ENCODE measurements around the gene SLC1A2.

The SLC1A2 gene

DNA sequence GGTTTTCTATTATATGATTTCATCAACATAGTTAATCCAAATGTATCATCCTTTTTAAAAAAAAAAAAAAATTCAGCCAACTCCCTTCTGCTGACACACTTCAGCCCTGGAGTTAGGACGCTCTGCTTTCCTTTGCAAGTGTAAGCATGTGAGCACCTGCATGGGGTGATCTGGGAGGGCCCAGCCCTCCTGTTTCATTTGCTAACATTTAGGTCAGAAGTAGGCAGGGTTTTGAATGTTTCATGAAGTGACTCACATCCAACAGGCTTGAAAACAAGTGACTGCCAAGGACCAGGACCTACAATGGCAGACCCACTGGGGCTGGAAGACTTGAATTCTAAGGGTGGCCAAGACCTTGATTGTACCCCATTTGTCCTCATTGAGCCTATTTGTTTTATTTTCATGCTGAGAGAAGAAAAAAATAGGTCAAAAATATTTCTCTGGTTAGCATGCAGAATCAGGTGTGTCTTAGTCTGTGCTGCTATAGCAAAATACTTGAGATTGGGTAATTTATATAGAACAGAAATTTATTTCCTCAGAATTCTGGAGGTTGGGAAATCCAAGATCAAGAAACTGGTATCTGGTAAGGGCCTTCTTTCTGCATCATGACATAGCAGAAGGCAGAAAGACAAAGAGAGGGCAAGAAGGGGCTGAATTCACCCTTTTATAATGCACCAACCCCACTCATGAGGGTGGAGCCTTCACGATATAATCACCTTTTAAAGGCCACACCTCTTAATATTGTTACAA lies 142.8 kb downstream of the SLC1A2 start:
- in situ Hi-C loops (cut with MboI; ENCODE audit: low sequenced_read_pairs), result no loop called here

DNA sequence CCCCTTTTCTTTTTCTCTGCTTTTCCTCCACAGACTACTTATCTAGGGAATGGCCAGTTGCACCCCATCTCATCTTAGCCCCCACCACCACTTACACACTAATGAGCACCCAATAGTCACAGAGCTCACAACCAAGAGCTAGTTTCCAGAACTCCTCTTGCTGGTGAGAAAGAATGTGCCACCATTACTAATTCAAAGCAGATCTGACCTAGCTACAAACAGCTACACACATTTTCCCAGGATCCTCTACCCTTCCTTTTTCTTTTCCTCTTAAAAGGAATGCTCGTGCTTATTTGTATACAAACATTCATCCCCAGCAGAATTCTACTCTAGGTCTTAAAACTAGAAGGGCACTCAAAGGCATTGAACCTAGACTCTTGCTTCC lies 143.6 kb downstream of the SLC1A2 start:
- in situ Hi-C loops (cut with MboI; ENCODE audit: low sequenced_read_pairs), result no loop called here

DNA sequence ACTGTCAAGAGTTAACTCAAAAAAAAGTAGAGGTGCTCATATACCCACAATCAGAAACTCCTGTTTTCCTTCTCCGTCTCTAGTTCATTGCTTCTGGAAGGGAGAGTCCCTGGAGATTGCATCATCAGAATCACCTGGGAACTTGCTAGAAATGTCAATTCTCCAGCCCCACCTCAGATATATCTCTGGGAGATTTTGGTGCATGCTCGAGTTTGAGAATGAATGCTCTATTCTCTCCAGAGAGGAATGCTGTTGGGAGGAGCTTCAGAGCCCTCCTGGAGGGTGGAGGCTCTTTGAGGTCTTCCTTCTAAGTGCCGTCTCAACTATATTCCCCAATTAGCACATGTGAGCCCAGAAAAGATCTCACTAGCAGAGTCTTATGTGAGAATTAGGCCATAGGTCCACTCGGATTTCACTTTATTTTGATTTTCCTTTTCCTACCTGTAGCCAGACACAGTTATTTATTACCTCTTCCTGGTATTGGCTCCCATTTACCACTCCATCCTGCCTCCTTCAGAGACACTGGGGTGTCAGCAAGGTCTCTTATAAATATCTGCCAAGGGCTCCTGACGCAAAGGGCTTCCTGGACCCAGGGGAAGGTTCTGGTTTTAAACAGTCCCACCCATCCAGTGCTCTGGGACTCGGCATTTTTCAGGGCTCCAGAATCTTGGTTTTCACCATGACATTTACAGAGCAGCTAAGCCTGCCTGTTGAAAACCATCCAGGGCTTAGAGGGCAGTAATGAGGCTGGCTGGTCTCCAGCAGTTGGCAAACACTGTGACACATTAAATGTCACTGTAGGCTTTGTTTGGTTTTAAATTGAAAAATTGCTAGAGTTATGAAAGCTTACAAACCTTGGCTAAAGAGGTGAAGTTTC lies 144.2 kb downstream of the SLC1A2 start:
- in situ Hi-C loops (cut with MboI; ENCODE audit: low sequenced_read_pairs), result no loop called here

DNA sequence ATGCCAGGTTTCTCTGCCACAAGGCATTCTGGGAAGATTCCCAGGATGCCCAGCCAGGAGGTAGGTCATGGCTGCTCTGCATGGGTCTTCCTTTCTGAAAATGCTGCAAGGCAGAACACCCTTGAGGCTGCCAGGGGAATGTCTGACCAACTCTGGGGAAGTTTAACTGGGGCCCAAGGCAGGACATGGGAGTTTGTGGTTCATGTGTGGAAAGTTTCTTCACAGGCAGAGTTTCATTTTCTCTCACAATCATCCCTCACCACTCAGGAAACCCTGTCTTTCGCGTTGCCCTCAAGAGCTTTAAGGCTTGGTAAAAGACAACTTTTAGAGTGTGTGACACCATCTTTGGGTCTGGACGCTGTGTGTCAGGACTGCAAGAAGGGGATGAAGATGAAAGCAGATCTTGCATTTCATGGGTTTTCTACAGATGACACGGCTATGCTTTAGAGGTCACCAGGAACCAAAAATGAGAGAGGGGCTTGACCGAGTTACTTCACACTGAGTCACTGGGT lies 146.9 kb downstream of the SLC1A2 start:
- in situ Hi-C loops (cut with MboI; ENCODE audit: low sequenced_read_pairs), result no loop called here

DNA sequence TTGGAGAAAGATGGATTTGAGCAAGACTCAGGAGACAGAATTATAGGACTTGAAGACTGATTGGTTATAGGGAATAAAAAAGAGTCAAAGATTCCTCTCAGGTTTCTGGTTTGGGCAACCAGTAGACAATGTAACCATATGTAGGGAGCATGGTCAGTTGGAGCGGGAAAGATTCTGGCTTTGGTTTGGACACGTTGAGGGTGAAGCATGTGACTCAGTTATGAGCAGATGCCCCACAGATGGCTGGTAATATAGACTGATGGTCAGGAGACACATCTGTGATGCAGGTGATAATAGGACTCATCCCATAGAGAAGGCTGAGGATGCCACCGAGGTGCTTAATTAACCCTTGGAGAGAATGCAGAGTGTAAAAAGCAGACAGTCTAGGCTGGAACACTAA lies 148.3 kb downstream of the SLC1A2 start:
- in situ Hi-C loops (cut with MboI; ENCODE audit: low sequenced_read_pairs), result no loop called here

DNA sequence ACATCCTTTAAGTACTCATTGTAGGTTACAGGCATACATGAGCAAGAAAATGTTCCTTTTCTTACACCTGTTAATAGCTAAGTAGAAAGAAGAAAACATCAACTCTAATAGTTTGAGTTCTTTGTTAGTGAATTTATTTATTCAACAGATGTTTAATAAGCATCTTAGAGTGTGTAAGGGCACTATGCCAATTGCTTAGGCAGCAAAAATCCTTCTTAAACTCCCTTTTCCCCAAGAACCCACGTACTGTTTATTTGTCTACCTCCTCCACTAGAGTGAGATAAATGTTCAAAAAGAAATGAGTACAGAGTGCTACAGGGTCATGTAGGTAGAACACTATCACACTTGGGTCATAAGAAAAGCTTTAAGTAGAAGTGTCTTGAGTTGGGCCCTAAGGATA lies 149.0 kb downstream of the SLC1A2 start:
- in situ Hi-C loops (cut with MboI; ENCODE audit: low sequenced_read_pairs), result no loop called here

DNA sequence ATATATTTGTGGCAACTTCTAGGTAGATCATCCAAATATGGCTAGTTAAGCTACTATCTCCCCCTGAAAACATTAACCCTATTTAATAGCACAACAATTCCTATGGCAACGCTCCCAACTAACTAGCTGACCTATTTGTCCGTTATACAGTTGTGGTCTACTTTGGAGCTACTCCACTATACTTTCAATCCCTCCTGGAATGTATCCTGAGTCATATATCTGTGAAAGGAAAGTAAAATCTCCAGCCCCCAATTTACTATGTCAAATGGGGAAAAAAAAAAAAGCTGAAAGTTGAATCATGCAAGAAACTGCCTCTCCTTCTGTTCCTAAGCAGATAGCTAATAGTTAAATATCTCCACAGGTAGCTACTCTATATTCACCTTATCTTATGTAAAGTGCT lies 151.9 kb downstream of the SLC1A2 start:
- in situ Hi-C loops (cut with MboI; ENCODE audit: low sequenced_read_pairs), result no loop called here

DNA sequence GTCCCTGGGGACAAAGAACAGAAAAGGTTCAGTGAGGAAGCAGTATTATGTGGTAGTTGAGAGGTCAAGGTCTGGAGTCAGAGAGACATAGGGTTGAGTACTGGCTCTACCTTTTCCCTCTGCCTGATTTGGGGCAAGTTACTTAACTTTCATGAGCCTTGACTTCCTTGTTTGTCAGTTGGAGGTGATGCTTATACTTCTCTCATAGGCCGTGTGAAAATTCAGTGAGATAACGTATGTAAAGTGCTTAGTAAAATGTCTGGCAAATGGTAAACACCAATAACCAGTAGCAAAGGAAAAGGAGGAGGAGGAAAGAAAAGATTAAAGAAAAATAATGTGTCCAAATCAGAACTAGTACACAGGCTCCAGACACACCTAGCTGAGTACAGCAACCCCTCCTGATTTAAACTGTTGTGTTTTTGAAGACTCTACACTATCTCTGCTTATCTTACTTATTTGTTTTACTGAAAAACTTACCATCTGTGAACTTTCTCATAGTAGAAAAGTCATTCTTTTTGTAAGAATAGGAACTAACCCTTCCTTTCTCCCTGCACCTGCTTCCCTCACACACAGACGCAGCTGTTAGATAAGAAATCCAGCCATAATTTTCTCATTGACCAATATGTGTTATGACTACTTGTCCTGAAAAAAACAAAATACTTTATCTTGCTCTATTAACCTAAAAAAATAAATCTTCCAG lies 153.5 kb downstream of the SLC1A2 start:
- in situ Hi-C loops (cut with MboI; ENCODE audit: low sequenced_read_pairs), result no loop called here

DNA sequence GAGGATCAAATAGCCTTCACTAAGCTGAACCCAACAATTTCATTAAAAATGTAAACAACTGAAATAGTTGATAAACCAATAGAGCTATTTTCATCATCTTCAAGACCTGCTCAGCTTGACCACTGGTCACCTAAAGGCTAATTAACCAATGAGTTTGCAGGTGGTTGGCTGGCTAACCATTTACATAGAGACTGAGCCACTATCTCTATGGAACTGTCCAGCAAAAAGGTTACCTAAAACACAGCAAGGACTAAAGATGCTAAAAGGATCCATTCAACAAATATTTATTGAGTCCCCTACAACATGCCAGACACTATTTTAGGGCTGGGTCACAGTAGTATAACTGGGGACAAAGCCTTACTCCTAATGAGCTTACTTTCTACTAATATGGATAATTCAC lies 156.6 kb downstream of the SLC1A2 start:
- in situ Hi-C loops (cut with MboI; ENCODE audit: low sequenced_read_pairs), result no loop called here

DNA sequence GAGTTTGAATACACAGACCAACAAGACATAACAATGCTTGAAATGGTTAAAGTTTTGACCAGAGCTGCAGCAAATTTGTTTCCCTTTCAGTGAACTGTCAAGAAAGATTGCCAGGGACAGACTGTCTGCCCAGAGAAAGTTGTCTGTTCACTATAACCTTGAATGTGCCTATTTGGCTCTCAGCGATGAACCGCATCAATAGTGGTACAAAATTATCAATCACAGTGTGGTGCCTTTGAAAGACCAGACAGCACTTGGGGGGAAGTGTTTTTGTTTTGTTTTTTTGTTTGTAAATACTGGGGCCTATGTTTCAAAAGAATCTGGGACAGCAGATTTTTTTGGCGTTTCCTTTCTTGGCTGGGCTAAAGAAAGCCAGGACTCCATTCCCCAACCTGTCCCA lies 157.3 kb downstream of the SLC1A2 start:
- in situ Hi-C loops (cut with MboI; ENCODE audit: low sequenced_read_pairs), result no loop called here

DNA sequence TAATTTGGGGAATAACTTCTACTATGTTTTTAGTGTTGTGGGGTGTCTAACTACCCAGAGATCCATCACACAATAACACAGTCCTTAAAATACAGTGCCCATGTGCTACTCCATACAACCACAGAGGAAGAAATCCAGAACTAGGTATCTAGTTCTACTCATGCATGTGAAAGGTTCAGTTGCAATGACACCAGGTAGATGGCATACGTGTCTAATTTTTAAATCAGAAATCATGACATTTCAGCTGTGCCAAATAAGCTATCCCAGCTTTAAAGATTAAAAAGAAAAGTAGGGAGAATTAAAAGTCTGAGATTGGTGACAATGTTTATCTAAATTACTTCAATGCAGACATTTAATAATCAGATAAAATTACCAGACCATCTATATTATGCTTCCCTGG lies 158.2 kb downstream of the SLC1A2 start:
- in situ Hi-C loops (cut with MboI; ENCODE audit: low sequenced_read_pairs), result no loop called here

DNA sequence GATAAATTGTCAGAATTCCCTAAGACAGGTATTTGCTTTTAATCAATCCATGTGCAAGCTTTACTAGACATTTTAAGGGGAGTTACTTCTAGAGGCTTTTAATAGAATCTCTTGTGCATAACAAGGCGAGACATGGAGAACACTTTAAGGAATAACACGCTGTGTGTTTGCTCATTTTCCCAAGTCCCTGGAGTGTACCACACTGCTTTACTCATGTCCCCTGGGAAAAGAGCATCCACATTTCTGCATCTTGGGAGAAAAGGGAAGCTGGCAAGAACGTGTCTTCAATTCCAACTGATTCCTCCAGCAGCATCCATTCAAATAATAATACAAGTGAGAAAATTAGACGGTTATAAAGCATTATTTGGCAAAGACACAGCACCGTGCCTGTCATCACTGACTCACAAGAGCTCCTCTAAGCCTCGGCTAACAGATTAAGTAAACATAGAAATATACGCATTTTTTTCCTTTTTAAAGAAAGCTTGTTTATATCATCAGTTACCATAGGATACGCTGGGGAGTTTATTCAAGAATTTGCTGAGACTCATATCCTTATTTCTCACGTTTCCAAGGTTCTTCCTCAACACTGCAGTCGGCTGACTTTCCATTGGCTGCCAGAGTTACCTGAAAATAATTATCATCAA lies 158.9 kb downstream of the SLC1A2 start:
- in situ Hi-C loops (cut with MboI; ENCODE audit: low sequenced_read_pairs), result no loop called here

DNA sequence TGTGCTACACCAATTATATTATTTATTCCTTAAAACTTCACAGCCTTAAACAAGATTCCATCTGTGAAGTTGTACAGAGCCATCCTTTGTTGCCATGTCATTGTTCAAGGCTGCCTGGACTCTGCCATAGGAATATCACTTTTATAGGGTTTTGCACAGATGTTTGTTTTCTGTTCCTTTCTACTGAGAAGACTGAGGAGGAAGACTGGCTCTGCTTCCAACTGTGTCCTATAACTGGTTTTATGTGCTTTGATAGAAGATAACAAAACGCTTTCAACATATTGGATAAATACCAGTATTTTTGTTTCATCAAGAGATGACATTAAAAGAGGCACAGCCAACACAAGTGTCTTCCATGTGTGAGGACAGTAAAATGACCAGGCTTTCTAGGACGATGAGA lies 159.8 kb downstream of the SLC1A2 start:
- in situ Hi-C loops (cut with MboI; ENCODE audit: low sequenced_read_pairs), result no loop called here

DNA sequence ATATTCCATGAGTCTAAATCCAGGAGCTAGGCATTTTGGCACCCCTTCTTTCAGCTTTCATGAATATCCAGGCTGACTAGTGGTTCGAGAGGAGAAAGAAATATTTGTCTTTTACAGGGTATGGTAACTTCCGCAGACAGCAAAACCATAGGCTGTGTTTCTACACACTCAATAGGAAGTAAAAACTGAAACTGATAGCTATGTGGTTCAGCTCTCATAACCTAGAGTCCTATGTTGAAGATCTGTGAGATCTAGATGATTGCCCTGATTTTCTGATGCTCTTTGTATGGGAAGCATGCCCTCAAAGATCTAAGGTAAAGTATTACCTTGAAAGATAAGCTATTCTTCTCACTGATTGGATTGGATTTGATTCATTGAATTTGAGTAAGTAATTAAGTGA lies 162.1 kb downstream of the SLC1A2 start:
- in situ Hi-C loops (cut with MboI; ENCODE audit: low sequenced_read_pairs), result no loop called here

DNA sequence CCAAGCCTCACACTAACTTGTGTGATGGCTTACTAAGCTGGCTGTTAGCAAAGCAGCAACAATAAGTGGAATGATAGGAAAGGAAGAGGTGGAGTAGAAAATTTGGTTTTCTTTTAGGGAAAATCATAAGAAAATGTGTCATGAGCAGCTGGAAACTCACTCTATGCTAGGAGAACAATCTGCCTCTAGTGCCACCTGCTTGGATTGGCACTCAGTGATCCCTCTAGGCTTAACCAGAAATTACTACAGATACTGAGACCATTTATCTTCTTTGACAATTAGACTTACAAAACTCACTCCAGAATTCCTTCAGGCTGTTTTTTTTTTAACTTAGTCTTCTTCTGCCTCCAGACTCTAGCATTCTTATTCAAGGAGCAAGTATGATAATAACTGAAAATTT lies 163.1 kb downstream of the SLC1A2 start:
- in situ Hi-C loops (cut with MboI; ENCODE audit: low sequenced_read_pairs), result no loop called here

DNA sequence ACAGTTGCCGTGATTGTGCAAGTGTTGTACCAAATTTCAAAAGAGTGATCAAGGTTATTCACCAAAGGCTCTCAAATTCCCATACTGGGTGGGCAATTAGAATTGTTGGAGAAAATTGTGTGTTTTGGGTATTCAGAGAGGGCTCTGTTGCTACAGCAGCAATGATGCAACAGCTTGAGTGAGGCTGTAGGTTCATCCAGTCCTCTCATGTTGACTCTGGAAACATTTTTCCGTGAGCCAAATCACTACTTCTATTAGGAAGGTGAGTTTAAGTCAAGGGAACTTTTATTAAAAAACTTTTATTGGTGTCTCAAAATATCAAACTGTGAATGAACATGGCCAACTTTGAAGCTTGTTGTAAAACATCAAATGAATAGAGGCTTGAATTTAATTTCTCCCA lies 163.8 kb downstream of the SLC1A2 start:
- in situ Hi-C loops (cut with MboI; ENCODE audit: low sequenced_read_pairs), result no loop called here

DNA sequence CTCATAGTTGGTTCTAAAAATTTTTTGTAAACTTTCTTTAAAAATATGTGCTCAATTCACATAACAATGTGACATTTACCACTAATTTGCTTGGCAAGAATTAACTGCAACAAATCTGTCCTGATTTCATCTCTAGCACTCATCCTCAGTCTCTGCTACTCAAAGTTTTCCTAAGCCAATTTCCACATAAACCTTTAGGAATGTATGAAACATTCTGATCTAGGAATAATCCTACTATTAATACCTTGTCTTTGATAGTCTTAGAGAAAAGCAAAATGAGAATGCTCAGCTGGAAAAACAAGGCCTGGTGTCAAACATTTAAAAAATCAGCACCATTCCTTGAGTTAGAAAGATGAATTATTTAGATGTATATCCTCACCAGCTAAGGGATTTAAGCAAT lies 166.1 kb downstream of the SLC1A2 start:
- in situ Hi-C loops (cut with MboI; ENCODE audit: low sequenced_read_pairs), result no loop called here

DNA sequence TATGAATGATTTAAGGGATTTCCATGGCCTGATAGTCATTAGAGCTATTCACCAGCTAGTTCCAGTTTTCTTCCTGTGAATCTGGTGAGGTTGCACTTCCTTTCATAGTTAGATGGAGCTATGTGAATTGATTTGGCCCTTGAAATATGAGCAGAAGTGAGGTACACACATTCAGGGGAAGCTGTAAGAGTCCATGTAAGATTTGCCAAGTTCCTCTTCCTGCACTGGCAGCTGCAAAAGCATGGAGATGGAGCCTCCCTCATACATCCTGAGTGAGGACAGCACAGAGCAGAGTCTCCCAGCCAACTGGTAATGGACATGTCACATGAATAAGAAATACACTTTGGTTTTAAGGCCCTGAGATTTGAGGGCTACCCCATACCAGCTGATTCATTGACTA lies 168.7 kb downstream of the SLC1A2 start:
- in situ Hi-C loops (cut with MboI; ENCODE audit: low sequenced_read_pairs), result no loop called here

DNA sequence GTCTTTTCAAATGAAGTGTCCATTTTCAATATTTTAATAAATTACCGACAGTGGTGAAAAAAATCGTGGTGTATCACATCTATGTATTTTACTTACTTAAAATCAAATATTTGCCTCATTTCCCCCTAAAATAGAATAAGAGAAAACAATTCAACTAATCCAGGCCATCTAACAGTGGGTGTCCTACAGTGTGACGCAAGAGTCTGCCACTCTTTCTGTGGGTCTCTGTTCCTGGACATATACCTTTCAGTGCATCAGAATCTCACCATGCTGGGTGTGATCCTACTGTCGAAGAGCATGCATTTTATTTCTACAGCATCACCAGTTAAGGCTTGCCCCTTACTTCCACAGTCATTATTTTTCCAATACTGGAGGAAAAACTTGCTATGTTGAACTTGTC lies 169.2 kb downstream of the SLC1A2 start:
- in situ Hi-C loops (cut with MboI; ENCODE audit: low sequenced_read_pairs), result no loop called here

DNA sequence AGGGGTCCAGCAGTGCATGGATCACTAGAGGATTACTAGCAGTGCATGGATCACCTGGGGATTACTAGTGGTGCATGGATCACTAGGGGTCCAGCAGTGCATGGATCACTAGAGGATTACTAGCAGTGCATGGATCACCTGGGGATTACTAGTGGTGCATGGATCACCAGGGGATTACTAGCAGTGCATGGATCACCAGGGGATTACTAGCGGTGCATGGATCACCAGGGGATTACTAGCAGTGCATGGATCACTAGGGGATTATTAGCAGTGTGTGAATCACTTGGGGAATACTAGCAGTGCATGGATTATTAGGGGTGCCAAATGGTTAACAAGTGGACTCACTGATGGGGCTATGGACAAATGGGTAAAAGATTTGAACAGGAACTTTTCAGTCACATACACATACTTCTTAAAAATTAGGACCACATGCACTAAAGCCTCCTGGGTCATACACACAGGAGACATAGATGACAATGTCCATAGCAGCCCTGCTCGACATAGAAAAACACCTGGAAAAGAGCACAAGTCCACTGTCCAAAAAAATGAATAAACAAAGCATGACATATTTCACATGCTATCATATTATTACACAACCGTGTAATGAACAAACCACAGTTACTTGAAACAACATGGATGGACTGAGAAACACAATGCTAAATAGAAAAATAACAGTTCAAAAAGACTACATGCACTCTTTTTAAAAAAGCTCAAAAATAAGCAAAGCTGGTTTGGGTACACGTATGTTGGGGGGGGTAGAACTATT lies 170.6 kb downstream of the SLC1A2 start:
- in situ Hi-C loops (cut with MboI; ENCODE audit: low sequenced_read_pairs), result no loop called here

All from hTERT RPE-1 (cell line).